IPS-18c (cell line): ENCODE results near the gene C2CD3.

ENCODE experiments used
- H3K4me3 ChIP-seq: 2 replicates; pipeline ENCODE4 v1.7.0; 2013; ENCODE audit warnings: low read depth, mild to moderate bottlenecking, low read length, moderate library complexity; ENCODE audit not compliant: insufficient read depth
- H3K9me3 ChIP-seq: one replicate; pipeline ENCODE4 v1.6.1; 2013; ENCODE audit warnings: mild to moderate bottlenecking, low read length, moderate library complexity; ENCODE audit not compliant: control insufficient read depth, insufficient read depth

The C2CD3 gene

DNA sequence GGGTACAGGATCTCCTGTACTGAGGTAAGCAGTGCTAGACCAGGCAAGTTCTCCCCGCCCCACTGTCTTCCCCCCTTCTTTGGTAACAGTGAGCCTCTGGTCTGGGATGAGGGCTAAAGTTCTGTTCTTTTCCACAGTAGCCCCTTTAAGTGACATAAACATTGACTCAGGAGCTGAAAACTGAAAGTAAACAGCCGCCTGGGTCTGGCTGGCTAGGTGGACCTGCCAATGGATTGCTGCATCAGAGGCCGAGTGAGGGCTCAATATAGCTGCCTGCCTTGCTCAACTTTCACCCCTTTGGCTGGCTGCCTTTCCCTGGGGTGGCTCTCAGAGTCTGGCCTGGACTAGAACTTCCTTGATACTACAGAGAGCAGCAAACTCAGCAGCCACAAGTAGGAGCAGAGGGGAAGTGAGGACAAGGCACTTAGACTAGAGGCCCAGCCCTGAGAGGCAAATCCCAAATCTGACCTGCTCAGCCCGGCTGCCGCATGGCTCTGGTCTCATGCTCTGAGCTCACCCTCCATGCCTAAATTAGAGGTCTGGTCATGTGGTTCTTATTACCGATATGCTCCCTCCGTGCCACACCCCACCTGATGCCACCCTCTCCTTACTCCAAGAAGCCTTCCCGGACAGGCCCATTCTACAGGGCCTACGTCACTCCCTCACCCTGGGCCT is 152.3 kb downstream of the C2CD3 start:
- H3K9me3 ChIP-seq, result no peaks in the 10 kb centered on the region
- no peak overlapping the region for H3K4me3 ChIP-seq

GRCh38 chr11:74017631-74018030 is 153.2 kb downstream of the C2CD3 start:
- H3K4me3 ChIP-seq, result no peak overlapping the region
- no peaks in the 10 kb centered on the region for H3K9me3 ChIP-seq

DNA sequence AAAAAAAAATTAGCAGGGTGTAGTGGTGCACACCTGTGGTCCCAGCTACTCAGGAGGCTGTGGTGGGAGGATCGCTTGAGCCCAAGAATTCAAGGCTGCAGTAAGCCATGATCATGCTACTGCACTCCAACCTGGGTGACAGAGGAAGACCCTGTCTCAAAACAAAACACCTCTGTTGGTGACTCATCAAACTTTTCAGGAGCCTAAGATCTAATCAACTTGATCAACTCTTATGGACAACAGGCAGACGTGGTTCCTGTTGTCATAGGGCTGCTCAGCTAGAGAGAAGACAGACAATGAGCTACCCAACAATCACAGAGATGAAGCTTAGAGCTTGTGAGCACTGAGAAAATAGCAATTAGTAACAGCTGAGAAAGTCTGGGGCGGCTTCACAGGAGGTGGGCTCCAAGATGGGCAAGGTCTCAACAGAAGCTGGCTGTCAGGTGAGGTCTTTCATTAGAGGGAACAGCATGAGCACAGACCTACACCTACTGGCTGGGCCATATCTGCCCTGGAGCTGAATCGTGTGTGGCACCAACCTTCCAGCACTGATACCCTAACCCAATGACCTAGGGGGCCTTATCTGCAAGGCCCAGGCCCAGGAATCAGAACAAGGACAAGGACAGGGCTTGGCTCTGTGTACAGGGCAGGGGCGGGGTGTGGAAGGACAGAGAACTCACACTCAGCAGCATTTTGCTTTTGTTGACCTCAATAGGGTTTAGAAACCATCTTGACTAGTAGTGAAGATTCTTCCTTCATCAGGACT is 154.7 kb downstream of the C2CD3 start:
- Histone ChIP-seq H3K4me3 (no peak overlapping the region), H3K9me3 (no peaks in the 10 kb centered on the region)

DNA sequence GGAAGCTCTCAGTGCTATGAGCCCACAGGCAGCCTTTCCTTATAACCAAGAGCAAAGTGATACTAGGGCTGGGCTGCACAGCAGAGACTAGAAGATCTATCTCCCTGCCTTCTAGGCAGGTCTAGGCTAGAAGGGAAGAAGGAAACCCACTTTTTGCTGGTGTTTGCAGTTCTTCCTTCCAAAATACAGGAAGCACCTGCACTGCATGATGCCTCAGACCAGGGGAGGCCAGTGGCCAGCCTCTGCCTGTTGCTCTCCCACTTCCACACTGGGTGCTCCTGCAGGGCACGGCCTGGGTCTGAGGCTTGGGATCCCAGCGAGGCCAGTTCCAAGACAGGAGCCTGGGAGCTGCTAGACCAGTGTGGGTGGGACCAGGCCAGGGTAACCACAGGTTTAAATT is 155.9 kb downstream of the C2CD3 start:
- H3K4me3 ChIP-seq, result no peak overlapping the region
- no peaks in the 10 kb centered on the region for H3K9me3 ChIP-seq

GRCh38 chr11:74013141-74013540 is 157.7 kb downstream of the C2CD3 start:
- no peaks in the 10 kb centered on the region for H3K9me3 ChIP-seq
- H3K4me3 ChIP-seq, result no peak overlapping the region

- H3K4me3 ChIP-seq, result no peak overlapping the region
- no peaks in the 10 kb centered on the region for H3K9me3 ChIP-seq
Measured at GRCh38 chr11:74012074-74012809, 158.6 kb downstream of the C2CD3 start.

GRCh38 chr11:74011360-74012073 is 159.3 kb downstream of the C2CD3 start:
- Histone ChIP-seq H3K4me3 (no peak overlapping the region), H3K9me3 (no peaks in the 10 kb centered on the region)

- Histone ChIP-seq H3K4me3 (no peak overlapping the region), H3K9me3 (no peaks in the 10 kb centered on the region)
Measured at GRCh38 chr11:74010306-74011300, 160.2 kb downstream of the C2CD3 start.

GRCh38 chr11:74009675-74010305 is 161.0 kb downstream of the C2CD3 start:
- H3K4me3 ChIP-seq, result no peak overlapping the region
- H3K9me3 ChIP-seq, result no peaks in the 10 kb centered on the region

- H3K9me3 ChIP-seq, result no peaks in the 10 kb centered on the region
- H3K4me3 ChIP-seq, result no peak overlapping the region
Measured at GRCh38 chr11:74009230-74009547, 161.6 kb downstream of the C2CD3 start.

DNA sequence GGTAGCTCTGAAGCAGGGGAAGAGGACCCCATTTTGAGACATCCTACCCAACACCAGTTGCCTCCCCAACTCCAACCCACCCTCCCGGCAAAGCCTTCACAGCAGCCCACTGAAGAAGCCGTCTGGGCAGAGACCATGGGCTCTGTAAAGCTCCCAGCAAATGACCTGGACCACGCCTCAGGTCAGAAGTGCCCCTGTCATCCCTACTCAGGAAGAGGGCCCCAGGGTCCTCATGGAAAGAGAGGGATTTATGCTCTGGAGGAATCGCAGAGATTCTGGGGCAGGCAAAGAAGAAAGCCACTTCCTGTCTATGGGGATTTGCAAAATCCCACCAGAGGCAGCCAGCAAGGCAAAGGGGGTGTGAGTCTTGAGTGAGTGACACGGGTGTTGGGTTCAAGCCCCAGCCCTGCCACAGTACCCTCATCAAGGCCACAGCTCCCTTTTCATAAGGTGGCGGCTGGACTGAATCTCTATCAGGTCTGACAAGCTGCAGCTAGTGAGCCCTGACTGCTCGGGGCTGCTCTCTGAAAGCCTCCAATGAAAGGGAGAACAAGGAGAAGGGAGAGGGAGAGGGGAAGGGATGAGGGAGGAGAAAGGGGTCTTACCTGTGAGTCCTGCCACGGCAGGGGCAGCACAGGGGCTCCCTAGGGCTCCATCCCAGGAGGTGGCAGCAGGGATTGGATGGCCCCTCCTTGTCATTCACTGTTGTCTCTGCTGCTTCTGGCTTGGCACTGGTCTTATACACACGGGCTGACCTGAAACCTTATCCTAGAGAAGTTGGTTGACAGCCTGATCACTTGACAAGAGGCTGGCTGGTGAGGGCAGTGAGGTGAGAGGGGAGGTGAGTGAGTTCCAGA is 162.2 kb downstream of the C2CD3 start, which contains the start of gene UCP3:
Gene UCP3 (minus strand): TSS at position 713 of the 857 bp plus-strand sequence. CDS start 2,043 bp downstream, outside the sequence.
- peaks cover 2% of the 10 kb centered on the region for H3K9me3 ChIP-seq
- no peak within 1 kb of the TSS for H3K4me3 ChIP-seq

GRCh38 chr11:74007691-74008372 is 163.0 kb downstream of the C2CD3 start:
- Histone ChIP-seq H3K9me3 (peaks cover 2% of the 10 kb centered on the region), H3K4me3 (no peak overlapping the region)

DNA sequence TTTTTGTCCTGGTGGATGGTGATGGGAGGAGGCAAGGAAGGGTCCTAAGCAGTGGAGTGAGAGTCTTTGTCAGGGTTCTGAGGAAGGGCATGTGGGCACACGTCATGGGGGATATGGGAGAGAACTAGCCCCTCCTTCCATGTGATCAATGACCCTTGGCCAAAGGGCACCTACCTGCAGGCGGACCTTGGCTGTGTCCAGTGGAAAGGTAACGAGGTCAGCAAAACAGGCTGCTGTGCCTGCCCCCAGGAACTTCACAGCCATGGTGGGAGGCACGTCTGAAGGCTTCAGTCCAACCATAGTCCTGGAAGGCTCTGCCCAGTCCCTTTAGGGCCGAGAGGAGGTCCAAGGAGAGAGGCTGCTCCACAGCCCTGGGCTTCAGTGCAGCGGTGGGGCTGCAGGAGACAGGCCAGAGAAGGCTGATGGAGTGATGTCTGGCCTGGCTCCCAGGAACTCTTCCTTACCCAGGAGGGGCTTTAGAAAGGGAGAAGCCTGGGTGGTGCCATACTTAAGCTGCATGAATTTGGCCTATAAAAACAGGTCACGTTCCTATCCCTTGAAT is 164.0 kb downstream of the C2CD3 start:
- Histone ChIP-seq H3K4me3 (no peak overlapping the region), H3K9me3 (peaks cover 2% of the 10 kb centered on the region)

DNA sequence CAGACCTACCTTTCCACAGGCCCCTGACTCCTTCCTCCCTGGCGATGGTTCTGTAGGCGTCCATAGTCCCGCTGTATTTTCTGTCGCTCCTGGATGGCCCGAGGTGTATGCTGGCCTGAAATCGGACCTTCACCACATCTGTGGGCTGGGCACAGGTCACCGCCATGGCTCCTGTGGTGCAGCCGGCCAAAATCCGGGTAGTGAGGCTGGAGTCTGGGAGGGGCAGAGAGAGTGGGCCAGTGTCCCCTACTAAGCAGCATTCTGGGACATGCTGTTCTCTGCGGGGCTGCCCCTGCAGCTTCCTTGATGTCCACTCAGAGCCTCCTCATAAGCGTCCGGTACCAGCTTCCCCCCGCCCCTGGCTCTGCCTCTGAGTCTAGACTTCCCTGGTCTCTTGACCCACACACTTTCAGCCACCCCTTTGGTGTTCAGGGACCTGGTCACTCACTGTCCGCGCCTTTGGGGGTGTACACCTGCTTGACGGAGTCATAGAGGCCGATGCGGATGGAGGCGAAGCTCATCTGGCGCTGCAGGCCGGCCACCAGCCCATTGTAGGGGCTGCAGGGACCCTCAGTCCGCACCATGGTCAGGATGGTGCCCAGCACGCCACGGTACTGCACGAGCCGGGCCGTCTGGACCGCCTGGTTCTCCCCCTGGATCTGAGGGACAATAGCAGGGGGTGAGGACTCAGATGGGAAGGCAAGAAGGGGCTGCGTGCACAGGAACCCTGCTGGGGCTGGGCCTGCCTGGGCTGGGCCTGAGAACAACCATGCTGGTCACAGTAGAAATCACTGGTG is 164.9 kb downstream of the C2CD3 start:
- Histone ChIP-seq H3K4me3 (no peak overlapping the region), H3K9me3 (peaks cover 2% of the 10 kb centered on the region)
